PC-3 (cell line): ENCODE data around the gene AUTS2. TPM values are rescaled to one million over a fixed set of nuclear protein-coding genes. Genes with fewer than 3 reads are reported as not detected.

Source experiments
- ATAC-seq: fragments of 200-7000 bp; cut with Tn5 transposase; 2 replicates; pipeline ENCODE4 v1.9.1; 2020; ENCODE audit warnings: mild to moderate bottlenecking, moderate library complexity
- BruUV-seq: library from RNA; stranded (reverse); fragments of 400-500 nt; replicated peaks from 2 replicates; lab custom pipeline; 2021; lab: Mats Ljungman, UMichigan
- CTCF ChIA-PET: fragments of 300-600 bp; sonication (Branson Sonifier 250); formaldehyde crosslinking; loops from one replicate; lab custom pipeline; 2022; ENCODE audit warnings: antibody characterized with exemption; lab: Charles Lee
- POLR2A ChIA-PET: fragments of 300-600 bp; sonication (Branson Sonifier 250); formaldehyde crosslinking; loops from one replicate; lab custom pipeline; 2022; ENCODE audit warnings: antibody characterized with exemption; ENCODE audit not compliant: unreplicated experiment; lab: Charles Lee
- DNase-seq: peaks from one replicate; pipeline ENCODE4 v3.0.0-alpha.2; 2015
- H2AFZ ChIP-seq: fragments of 300-600 bp; sonication (generic); 2 replicates; pipeline ENCODE4 v1.6.0; 2016; ENCODE audit warnings: antibody characterized with exemption, low read length
- H3F3A ChIP-seq: fragments of 300-600 bp; sonication (generic); one replicate; pipeline ENCODE4 v1.6.0; 2017; ENCODE audit warnings: antibody characterized with exemption, low read length, control low read depth, mild to moderate bottlenecking; ENCODE audit not compliant: unreplicated experiment
- H3K27ac ChIP-seq: fragments of 300-600 bp; sonication (generic); 2 replicates; pipeline ENCODE4 v1.5.1; 2016; ENCODE audit warnings: mild to moderate bottlenecking, low read length
- H3K27me3 ChIP-seq: fragments of 300-600 bp; sonication (generic); 2 replicates; pipeline ENCODE4 v1.6.1; 2016; ENCODE audit warnings: low read length, mixed read lengths
- H3K36me3 ChIP-seq: fragments of 300-600 bp; sonication (generic); 2 replicates; pipeline ENCODE4 v1.6.1; 2016; ENCODE audit warnings: low read depth, mixed run types, low read length, mixed read lengths
- H3K4me1 ChIP-seq: fragments of 300-600 bp; sonication (generic); 2 replicates; pipeline ENCODE4 v1.5.1; 2016; ENCODE audit warnings: low read length; ENCODE audit not compliant: insufficient read depth
- H3K4me2 ChIP-seq: fragments of 300-600 bp; sonication (generic); 2 replicates; pipeline ENCODE4 v1.6.0; 2016; ENCODE audit warnings: low read length
- H3K4me3 ChIP-seq: fragments of 300-600 bp; sonication (generic); 2 replicates; pipeline ENCODE4 v1.5.1; 2016; ENCODE audit warnings: mild to moderate bottlenecking, low read length, mixed read lengths
- H3K79me2 ChIP-seq: fragments of 300-600 bp; sonication (generic); 2 replicates; pipeline ENCODE4 v1.6.1; 2017; ENCODE audit warnings: low read length, mixed read lengths
- H3K9ac ChIP-seq: fragments of 300-600 bp; sonication (generic); 2 replicates; pipeline ENCODE4 v1.6.0; 2016; ENCODE audit warnings: mild to moderate bottlenecking, low read length
- H3K9me2 ChIP-seq: fragments of 300-600 bp; sonication (generic); replicated peaks from 2 replicates; pipeline ENCODE4 v1.6.1; 2016; ENCODE audit warnings: mixed run types, low read length, mixed read lengths
- H3K9me3 ChIP-seq: fragments of 300-600 bp; sonication (generic); 2 replicates; pipeline ENCODE4 v1.6.1; 2016; ENCODE audit warnings: low read length, mixed read lengths
- H4K20me1 ChIP-seq: fragments of 300-600 bp; sonication (generic); 2 replicates; pipeline ENCODE4 v1.6.1; 2016; ENCODE audit warnings: low read length, mixed read lengths
- CTCF ChIP-seq: fragments of 300-600 bp; sonication (generic); conservative IDR thresholded peaks from 2 replicates; pipeline ENCODE4 v1.5.1; 2017; ENCODE audit warnings: antibody characterized with exemption, low read depth, mild to moderate bottlenecking, low read length
- EZH2 ChIP-seq: fragments of 300-600 bp; sonication (generic); IDR thresholded peaks from one replicate; pipeline ENCODE4 v1.6.1; 2017; ENCODE audit warnings: antibody characterized with exemption, mild to moderate bottlenecking, low read length; ENCODE audit not compliant: unreplicated experiment
- EZH2phosphoT487 ChIP-seq: fragments of 300-600 bp; sonication (generic); IDR thresholded peaks from 2 replicates; pipeline ENCODE4 v1.6.1; 2018; ENCODE audit warnings: mild to moderate bottlenecking, antibody characterized with exemption, low read length, borderline replicate concordance
- intact Hi-C: fragments of 100-400 bp; cut with micrococcal nuclease; formaldehyde crosslinking; loops from 2 replicates; pipeline ENCODE4 v1.9.0; 2023
- total RNA-seq: library from RNA; depleted of rRNA; stranded (reverse); fragments of >200 nt; gene quantifications from 2 replicates; pipeline ENCODE4 v1.2.3, GENCODE V29; 2014

AUTS2 gene
- total RNA-seq, 1 experiment from 2014 or later: not detected

- no peak for TF ChIP-seq CTCF
- no peak for TF ChIP-seq EZH2phosphoT487
- TF ChIP-seq EZH2: no peak
- DNase-seq (no peak), ATAC-seq (no peak)
- POLR2A ChIA-PET: no interaction called here
- H4K20me1 ChIP-seq: no peaks in the 10 kb centered on the region
- intact Hi-C loops: no loop called here
- H3K36me3 ChIP-seq: no peaks in the 10 kb centered on the region
- CTCF ChIA-PET: no interaction called here
- no peak overlapping the region for H3K9ac ChIP-seq
- H3K9me3 ChIP-seq: peaks cover 10% of the 10 kb centered on the region; the same call in 1 of the 2 replicates
- H3K9me2 ChIP-seq: no peaks in the 10 kb centered on the region
- no peaks in the 10 kb centered on the region for H3K27me3 ChIP-seq
- H3K79me2 ChIP-seq: no peaks in the 10 kb centered on the region
- BruUV-seq: no TSS peak
- no peak overlapping the region for H2AFZ ChIP-seq
- H3K4me3 ChIP-seq: no peak overlapping the region
- H3F3A ChIP-seq: no peaks in the 10 kb centered on the region
- no peak overlapping the region for H3K4me2 ChIP-seq
- no peaks in the 10 kb centered on the region for H3K4me1 ChIP-seq
- H3K27ac ChIP-seq: no peak overlapping the region
Observed at GRCh38 chr7:70307544-70308106, 709.4 kb downstream of the AUTS2 start.

GRCh38 chr7:70312336-70312735 lies 714.1 kb downstream of the AUTS2 start:
- H3K36me3 ChIP-seq: no peaks in the 10 kb centered on the region
- H2AFZ ChIP-seq: no peak overlapping the region
- H3K9me2 ChIP-seq: no peaks in the 10 kb centered on the region
- H3K79me2 ChIP-seq: no peaks in the 10 kb centered on the region
- TF ChIP-seq EZH2: no peak
- no peak for TF ChIP-seq CTCF
- no peaks in the 10 kb centered on the region for H3K4me1 ChIP-seq
- ChIA-PET POLR2A (no interaction called here), CTCF (no interaction called here)
- no peak for ATAC-seq
- intact Hi-C loops: no loop called here
- H3K9me3 ChIP-seq: no peaks in the 10 kb centered on the region
- no peaks in the 10 kb centered on the region for H4K20me1 ChIP-seq
- no peaks in the 10 kb centered on the region for H3F3A ChIP-seq
- H3K9ac ChIP-seq: no peak overlapping the region
- H3K4me3 ChIP-seq: no peak overlapping the region
- H3K4me2 ChIP-seq: no peak overlapping the region
- no peak for DNase-seq
- no peaks in the 10 kb centered on the region for H3K27me3 ChIP-seq
- no peak overlapping the region for H3K27ac ChIP-seq
- no TSS peak for BruUV-seq

GRCh38 chr7:70313271-70313670 lies 715.0 kb downstream of the AUTS2 start:
- Histone ChIP-seq H3K9ac (no peak overlapping the region), H2AFZ (no peak overlapping the region), H3K36me3 (no peaks in the 10 kb centered on the region), H3K27me3 (no peaks in the 10 kb centered on the region), H3K4me3 (no peak overlapping the region), H4K20me1 (no peaks in the 10 kb centered on the region), H3F3A (no peaks in the 10 kb centered on the region), H3K79me2 (no peaks in the 10 kb centered on the region), H3K9me3 (no peaks in the 10 kb centered on the region), H3K4me1 (no peaks in the 10 kb centered on the region), H3K4me2 (no peak overlapping the region), H3K27ac (no peak overlapping the region), H3K9me2 (no peaks in the 10 kb centered on the region)
- CTCF ChIA-PET: no interaction called here
- TF ChIP-seq CTCF (no peak), EZH2phosphoT487 (no peak), EZH2 (no peak)
- POLR2A ChIA-PET: no interaction called here
- no TSS peak for BruUV-seq
- intact Hi-C loops: no loop called here
- no peak for DNase-seq
- no peak for ATAC-seq
